22Rv1 (cell line): ENCODE results near the gene AP2M1.
A peak's percentile ranks its signal among the peaks of the same experiment; 100 is the strongest.

Experiments
- H3K27ac ChIP-seq: fragments of 450-650 bp; 2 replicates; pipeline ENCODE4 v1.5.1; 2017
- ZFX ChIP-seq: fragments of 450-650 bp; IDR thresholded peaks from 2 replicates; pipeline ENCODE4 v1.6.1; 2017; ENCODE audit warnings: antibody characterized with exemption, borderline replicate concordance
- TF ChIP-seq, protein P1 (sequence below): fragments of 450-650 bp; IDR thresholded peaks from 2 replicates; pipeline ENCODE4 v1.5.1; 2017; ENCODE audit warnings: mild to moderate bottlenecking

AP2M1 gene

DNA sequence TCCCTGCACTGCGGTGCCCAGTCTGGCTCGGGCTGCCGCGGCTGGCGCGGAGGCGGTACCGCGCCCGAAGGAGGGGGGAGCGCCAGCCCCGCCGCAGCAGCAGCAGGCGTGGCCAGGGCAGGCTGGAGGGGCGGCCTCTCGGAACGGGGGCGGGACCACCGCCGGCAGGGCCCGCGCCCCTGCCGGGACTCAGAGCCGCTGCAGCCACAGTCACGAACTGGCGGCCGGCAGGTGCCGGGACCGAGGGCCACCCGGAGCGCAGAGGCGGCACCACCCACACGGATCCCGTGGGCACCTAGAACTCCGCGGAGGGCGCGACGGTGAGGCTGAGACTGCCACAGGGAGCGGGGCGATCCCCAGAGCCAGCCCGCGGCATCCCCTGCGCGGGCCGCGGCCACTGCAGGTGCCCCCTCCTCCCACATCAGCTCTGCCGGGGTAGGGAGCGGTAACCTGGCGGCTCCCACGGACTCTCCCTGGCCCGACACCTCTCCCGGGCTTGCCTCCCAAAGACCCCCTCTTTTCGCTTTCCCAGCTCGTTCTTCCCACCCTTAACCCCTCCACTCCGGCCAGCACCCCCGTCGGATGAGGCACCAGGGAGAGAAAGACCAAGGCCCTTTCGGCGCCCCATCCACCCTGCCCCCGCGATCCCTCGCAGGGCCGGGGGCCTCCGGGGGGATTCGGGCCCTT, 54.9 kb downstream of the AP2M1 start, which contains the start of gene VWA5B2:
Gene VWA5B2 (plus strand): TSS at position 192 of the 687 bp plus-strand sequence. CDS start 944 bp downstream, outside the sequence.
- H3K27ac ChIP-seq: peak within 1 kb of the TSS; percentile 90
- TF ChIP-seq, protein P1, sequence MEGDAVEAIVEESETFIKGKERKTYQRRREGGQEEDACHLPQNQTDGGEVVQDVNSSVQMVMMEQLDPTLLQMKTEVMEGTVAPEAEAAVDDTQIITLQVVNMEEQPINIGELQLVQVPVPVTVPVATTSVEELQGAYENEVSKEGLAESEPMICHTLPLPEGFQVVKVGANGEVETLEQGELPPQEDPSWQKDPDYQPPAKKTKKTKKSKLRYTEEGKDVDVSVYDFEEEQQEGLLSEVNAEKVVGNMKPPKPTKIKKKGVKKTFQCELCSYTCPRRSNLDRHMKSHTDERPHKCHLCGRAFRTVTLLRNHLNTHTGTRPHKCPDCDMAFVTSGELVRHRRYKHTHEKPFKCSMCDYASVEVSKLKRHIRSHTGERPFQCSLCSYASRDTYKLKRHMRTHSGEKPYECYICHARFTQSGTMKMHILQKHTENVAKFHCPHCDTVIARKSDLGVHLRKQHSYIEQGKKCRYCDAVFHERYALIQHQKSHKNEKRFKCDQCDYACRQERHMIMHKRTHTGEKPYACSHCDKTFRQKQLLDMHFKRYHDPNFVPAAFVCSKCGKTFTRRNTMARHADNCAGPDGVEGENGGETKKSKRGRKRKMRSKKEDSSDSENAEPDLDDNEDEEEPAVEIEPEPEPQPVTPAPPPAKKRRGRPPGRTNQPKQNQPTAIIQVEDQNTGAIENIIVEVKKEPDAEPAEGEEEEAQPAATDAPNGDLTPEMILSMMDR: peak; percentile 32
- TF ChIP-seq ZFX: no peak

- peak overlapping the region; percentile 90 for H3K27ac ChIP-seq
- no peak for TF ChIP-seq ZFX
- TF ChIP-seq, protein P1: no peak
These were observed 55.5 kb downstream of the AP2M1 start for GRCh38 chr3:184230081-184230602.

DNA sequence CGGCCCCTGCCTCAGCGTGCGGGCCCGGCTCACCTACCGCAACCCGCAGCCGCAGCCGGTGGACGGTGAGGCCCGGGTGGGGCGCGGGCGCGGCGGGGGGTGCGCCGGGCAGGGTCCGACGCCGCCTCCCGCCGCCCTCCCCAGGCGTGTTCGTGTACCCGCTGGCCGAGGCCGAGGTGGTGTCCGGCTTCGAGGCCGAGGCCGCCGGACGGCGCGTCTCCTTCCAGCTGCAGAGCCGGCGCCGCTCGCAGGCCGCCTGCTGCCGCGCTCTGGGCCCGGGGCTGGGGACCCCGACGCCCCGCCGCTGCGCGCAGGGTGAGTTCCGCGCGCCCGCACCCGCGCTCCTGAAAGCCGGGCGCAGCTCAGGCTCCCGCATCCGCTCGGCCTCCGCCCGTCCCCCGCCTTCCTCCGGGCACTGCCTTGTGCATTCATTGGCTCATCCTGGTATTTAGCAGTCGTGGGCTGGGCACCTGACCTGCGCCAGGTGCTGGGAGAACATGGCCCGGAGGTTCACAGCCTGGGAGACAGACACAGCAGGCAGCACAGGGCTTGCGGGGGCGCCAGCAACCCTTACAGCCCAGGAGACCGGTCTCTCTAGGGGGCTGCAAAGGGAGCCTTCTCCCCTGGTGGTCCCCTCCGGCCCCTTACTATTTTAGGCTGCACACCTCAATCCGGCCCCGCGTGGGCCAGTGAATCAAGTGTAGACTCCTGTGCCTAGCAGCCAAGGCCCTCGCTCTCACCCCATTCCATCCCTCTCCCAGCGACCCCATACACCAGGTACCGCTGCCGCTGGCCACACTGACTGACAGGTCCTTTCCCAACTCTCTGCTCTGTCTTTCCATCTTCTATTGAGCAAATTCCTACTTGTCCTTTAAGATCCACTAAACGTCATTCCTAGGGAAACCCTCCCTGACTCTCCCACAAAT, 56.2 kb downstream of the AP2M1 start:
- TF ChIP-seq, protein P1: no peak
- TF ChIP-seq ZFX: no peak
- H3K27ac ChIP-seq: peak overlapping the region; percentile 90

DNA sequence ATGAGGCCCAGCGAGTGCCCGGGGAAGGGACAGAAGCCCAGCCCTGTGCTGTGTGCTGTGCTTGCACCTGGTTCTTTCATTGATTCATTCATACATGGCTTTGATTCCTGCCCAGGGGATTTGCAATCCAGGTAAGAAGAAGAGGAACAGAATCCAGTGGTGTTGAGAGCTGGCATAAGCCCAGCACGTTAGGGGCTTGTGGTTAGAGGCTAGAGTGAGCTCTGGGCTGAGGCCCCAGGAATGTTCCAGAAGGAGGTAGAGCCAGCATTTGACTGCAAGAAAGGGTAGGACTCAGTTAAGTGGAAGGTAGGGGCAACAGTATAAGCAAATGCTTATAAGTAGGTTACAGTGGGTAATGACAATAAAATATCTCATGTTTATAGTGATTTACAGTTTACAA, 57.0 kb downstream of the AP2M1 start:
- H3K27ac ChIP-seq: peak overlapping the region; percentile 90
- TF ChIP-seq, protein P1: no peak
- TF ChIP-seq ZFX: no peak

DNA sequence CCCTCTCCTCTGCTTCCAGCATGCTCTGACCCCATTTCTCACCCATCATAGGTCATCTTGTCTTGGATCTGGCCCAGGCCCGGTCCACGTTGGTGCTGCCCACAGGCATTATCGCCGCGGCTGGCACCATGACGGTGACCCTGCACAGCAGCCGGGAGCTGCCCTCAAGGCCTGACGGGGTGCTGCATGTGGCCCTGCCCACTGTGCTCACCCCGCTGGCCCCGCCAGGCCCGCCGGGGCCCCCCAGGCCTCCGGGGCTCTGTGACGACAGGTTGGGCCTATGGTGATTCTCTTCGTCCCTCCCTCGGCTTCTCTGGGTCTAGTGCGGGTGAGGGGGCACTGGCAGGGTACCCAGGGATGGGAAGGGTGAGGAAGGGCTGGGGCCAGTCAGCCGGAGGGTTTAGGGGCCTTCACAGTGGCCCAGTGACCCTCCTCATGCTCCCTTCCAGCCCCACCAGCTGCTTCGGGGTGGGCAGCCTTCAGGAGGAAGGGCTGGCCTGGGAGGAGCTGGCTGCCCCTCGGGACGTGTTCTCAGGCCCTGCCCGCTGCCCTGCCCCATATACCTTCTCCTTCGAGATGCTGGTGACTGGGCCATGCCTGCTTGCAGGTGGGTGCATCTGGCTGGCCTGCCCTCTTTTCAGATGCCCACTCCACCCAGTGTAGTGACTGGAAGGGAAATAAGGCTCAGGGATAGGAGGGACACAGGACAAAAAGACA, 58.6 kb downstream of the AP2M1 start:
- TF ChIP-seq ZFX: no peak
- TF ChIP-seq, protein P1: no peak
- H3K27ac ChIP-seq: no peak overlapping the region
